ENCODE data around the gene OR4S2. TPM values are rescaled to one million over a fixed set of nuclear protein-coding genes. Genes with fewer than 3 reads are reported as not detected.

OR4S2 gene
- total and polyA plus RNA-seq, 10 of the 15 experiments (the other 5 are each of a cell fraction or from before 2014, with no cell fraction given), result not detected

DNA sequence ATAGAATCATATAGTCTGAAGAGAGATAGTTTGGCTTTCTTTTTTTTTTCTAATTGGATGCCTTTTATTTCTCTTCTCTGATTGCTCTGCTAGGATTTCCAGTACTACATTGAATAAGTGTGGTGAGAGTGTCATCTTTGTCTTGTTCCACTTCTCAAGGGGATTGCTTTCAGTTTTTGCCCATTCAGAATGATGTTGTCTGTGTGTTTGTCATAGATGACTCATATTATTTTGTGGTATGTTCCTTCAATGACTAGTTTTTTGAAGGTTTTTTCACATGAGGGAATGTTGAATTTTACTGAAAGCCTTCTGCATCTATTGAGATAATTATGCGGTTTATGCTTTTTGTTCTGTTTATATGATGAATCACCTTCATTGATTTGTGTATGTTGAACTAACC lies 23.6 kb upstream of the OR4S2 start:
- Histone ChIP-seq H3K4me1 (ENCODE audit: control insufficient read depth, insufficient read depth, low read length) (no peaks in the 10 kb centered on the region), H3K27ac (ENCODE audit: control insufficient read depth, insufficient read depth) (no peak overlapping the region), H2AFZ (ENCODE audit: control insufficient read depth, low read depth, low read length) (no peak overlapping the region), H3K9ac (ENCODE audit: control insufficient read depth, insufficient read depth, low read length) (no peak overlapping the region), H3K79me2 (ENCODE audit: control insufficient read depth, insufficient read depth, low read length) (no peaks in the 10 kb centered on the region), H3K4me3 (no peak overlapping the region), H3K27me3 (replicated peaks in 1 of 2; ENCODE audit: control insufficient read depth in 2 of 2, insufficient read depth in 2 of 2, low read length in 1 of 2) (no peaks in the 10 kb centered on the region), H4K20me1 (ENCODE audit: control insufficient read depth, insufficient read depth) (no peaks in the 10 kb centered on the region), H3K36me3 (ENCODE audit: control insufficient read depth in 2 of 2, insufficient read depth in 2 of 2, low read length in 1 of 2) (no peaks in the 10 kb centered on the region), H3K4me2 (ENCODE audit: control insufficient read depth, insufficient read depth) (no peak overlapping the region), H3K9me3 (replicated peaks; ENCODE audit: control insufficient read depth, insufficient read depth, low read length) (no peaks in the 10 kb centered on the region)
- no peak for DNase-seq (ENCODE audit: low read depth, low spot score)
- 82% methylated on average over 1 of the region's 1 CpG for WGBS (ENCODE audit: insufficient coverage, insufficient replicate concordance, low lambda C conversion rate, missing lambda C conversion rate)
- POLR2A ChIA-PET, result no interaction called here
- intact Hi-C loops (cut with micrococcal nuclease; ENCODE audit: unreplicated experiment), result no loop called here
- 0 out of 3 replicates have a peak, but pooled peaks have one; percentile 30 for ATAC-seq
- TF ChIP-seq RUNX3 (IDR thresholded peaks at IDR 0.05; ENCODE audit: low read length) (no peak), SREBF2 (IDR thresholded peaks at IDR 0.05; ENCODE audit: low read length) (no peak), RB1 (IDR thresholded peaks at IDR 0.05; ENCODE audit: borderline replicate concordance) (no peak), JUND (IDR thresholded peaks at IDR 0.05; ENCODE audit: low read depth, low read length) (no peak), TCF7 (IDR thresholded peaks at IDR 0.05; ENCODE audit: borderline replicate concordance) (no peak), IRF4 (IDR thresholded peaks at IDR 0.05; ENCODE audit: low read depth, low read length) (no peak), SMAD5 (IDR thresholded peaks at IDR 0.05; ENCODE audit: low read depth) (no peak)
- TF ChIP-seq, protein P1, sequence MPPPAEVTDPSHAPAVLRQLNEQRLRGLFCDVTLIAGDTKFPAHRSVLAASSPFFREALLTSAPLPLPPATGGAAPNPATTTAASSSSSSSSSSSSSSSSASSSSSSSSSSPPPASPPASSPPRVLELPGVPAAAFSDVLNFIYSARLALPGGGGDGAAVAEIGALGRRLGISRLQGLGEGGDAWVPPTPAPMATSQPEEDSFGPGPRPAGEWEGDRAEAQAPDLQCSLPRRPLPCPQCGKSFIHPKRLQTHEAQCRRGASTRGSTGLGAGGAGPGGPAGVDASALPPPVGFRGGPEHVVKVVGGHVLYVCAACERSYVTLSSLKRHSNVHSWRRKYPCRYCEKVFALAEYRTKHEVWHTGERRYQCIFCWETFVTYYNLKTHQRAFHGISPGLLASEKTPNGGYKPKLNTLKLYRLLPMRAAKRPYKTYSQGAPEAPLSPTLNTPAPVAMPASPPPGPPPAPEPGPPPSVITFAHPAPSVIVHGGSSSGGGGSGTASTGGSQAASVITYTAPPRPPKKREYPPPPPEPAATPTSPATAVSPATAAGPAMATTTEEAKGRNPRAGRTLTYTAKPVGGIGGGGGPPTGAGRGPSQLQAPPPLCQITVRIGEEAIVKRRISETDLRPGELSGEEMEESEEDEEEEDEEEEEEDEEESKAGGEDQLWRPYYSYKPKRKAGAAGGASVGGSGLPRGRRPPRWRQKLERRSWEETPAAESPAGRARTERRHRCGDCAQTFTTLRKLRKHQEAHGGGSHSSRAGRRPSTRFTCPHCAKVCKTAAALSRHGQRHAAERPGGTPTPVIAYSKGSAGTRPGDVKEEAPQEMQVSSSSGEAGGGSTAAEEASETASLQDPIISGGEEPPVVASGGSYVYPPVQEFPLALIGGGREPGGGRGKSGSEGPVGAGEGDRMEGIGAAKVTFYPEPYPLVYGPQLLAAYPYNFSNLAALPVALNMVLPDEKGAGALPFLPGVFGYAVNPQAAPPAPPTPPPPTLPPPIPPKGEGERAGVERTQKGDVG (CRISPR knock-in tag; IDR thresholded peaks at IDR 0.05), result no peak
- TF ChIP-seq, protein P2, sequence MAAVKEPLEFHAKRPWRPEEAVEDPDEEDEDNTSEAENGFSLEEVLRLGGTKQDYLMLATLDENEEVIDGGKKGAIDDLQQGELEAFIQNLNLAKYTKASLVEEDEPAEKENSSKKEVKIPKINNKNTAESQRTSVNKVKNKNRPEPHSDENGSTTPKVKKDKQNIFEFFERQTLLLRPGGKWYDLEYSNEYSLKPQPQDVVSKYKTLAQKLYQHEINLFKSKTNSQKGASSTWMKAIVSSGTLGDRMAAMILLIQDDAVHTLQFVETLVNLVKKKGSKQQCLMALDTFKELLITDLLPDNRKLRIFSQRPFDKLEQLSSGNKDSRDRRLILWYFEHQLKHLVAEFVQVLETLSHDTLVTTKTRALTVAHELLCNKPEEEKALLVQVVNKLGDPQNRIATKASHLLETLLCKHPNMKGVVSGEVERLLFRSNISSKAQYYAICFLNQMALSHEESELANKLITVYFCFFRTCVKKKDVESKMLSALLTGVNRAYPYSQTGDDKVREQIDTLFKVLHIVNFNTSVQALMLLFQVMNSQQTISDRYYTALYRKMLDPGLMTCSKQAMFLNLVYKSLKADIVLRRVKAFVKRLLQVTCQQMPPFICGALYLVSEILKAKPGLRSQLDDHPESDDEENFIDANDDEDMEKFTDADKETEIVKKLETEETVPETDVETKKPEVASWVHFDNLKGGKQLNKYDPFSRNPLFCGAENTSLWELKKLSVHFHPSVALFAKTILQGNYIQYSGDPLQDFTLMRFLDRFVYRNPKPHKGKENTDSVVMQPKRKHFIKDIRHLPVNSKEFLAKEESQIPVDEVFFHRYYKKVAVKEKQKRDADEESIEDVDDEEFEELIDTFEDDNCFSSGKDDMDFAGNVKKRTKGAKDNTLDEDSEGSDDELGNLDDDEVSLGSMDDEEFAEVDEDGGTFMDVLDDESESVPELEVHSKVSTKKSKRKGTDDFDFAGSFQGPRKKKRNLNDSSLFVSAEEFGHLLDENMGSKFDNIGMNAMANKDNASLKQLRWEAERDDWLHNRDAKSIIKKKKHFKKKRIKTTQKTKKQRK (IDR thresholded peaks at IDR 0.05; ENCODE audit: low read depth, low read length), result no peak
- TF ChIP-seq, protein P3, sequence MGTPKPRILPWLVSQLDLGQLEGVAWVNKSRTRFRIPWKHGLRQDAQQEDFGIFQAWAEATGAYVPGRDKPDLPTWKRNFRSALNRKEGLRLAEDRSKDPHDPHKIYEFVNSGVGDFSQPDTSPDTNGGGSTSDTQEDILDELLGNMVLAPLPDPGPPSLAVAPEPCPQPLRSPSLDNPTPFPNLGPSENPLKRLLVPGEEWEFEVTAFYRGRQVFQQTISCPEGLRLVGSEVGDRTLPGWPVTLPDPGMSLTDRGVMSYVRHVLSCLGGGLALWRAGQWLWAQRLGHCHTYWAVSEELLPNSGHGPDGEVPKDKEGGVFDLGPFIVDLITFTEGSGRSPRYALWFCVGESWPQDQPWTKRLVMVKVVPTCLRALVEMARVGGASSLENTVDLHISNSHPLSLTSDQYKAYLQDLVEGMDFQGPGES (IDR thresholded peaks at IDR 0.05), result no peak
- TF ChIP-seq, protein P4, sequence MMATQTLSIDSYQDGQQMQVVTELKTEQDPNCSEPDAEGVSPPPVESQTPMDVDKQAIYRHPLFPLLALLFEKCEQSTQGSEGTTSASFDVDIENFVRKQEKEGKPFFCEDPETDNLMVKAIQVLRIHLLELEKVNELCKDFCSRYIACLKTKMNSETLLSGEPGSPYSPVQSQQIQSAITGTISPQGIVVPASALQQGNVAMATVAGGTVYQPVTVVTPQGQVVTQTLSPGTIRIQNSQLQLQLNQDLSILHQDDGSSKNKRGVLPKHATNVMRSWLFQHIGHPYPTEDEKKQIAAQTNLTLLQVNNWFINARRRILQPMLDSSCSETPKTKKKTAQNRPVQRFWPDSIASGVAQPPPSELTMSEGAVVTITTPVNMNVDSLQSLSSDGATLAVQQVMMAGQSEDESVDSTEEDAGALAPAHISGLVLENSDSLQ (IDR thresholded peaks at IDR 0.05), result no peak
- in situ Hi-C loops (cut with MboI), result no loop called here
- BruUV-seq (replicated peaks), result no TSS peak
- RAD21 ChIA-PET (ENCODE audit: unreplicated experiment), result no interaction called here
- SMC1A ChIA-PET (ENCODE audit: uncharacterized antibody, unreplicated experiment), result no interaction called here
- FAIRE-seq, result no peak
- CTCF ChIA-PET, result no interaction called here

Measured in GM12878 (cell line).